Activated T-helper 1 cell treated with Interleukin-2 at 50 U/mL for 16 hours (primary cell): ENCODE data around the gene CD151.

Experiments used
- DNase-seq: peaks from one replicate; pipeline ENCODE4 v3.0.0-alpha.2; 2020; ENCODE audit warnings: low read depth

The CD151 gene

DNA sequence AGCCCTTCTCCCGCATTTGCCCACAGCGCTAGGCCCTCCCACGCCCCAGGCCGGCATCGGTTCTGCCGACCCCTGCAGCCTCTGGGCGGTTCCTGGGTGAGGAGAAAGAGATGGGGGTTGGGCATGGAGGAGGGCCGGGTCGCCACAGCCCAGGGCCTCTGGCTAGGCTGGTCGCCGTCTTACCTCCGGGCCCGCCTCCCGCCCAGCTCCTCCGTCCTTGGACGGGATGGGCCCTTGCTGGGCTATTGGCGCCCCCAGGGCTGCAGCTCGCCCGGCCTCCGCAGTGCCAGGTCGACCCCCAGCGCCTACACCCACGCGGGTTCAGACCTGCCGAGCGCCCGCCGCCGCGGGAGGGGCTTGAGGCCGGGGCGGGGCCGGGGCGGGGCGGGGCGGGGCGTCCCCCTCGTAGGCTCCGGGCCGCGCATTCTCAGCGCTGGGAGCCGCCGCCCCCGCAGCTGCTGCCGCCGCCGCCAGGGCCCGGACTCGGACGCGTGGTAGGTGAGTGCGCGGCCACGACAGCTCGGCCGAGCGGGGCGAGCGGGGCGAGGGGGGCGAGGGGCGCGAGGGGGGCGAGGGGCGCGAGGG lies at the start of gene CD151:
CD151 (plus strand) TSS at position 424 of the 585 bp plus-strand sequence. CDS start 3,118 bp downstream, outside the sequence.
- DNase-seq = no peak

DNA sequence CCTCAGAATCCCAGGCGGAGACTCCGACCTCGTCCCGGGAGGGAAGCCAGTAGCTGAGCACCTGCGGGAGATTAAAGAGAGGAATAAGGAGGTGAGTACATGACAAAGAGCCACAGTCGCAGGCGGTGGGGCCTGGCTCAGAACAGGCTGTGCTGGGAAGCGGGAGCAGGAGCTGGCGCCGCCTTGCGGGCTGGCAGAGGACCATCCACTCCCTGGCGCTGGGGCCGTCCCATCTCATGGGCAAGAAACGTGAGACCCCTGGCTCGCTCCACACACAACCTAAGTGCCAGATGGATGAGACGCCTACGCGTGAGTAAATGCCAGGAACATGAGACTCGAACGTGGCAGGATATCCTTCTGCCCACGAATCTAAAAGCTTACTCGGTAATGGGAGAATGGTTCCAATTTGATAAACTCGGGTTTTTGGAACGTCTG lies 49.2 kb upstream of the CD151 start:
- DNase-seq = no peak

DNA sequence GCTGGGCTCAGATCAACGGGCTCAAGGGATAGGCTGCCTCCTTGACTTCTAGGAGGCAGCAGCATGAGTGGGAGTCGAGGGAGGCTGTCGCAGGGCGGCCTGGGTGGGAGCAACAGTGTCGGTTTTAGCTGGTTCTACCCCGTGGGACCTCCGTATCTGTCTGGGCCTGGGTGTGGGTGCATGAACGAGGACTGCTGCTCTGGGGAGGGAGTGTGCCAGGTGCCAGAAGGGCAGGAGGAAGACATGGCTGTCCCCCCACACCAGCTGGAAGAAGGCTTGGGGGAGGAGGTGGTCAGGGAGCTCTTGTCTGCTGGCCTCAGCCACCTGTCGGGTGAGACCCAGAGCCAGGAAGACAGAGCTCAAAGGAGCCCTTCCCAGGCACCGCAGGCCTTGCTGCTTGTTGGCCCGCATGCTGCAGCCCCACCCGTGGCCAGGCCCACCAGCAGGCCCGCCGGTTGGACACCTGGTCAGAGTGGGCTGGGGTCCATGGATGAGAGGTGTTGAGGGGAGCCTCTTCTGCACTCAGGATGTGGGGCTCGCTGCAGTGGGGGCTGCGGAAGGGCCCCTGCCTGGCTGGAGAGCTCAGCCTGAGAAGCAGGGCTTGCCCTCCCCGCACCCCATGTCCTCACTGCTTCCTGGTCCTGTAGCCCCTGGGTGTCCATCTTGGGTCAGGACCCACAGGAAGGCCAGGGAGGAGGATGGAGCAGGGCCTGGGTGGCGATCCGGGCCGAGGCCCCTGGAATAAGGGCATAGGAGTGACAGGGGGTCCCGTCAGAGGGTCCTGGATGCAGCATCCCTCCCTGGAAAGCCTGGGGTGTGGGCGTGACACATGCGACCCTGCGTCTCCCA lies 46.3 kb upstream of the CD151 start:
- no peak for DNase-seq

DNA sequence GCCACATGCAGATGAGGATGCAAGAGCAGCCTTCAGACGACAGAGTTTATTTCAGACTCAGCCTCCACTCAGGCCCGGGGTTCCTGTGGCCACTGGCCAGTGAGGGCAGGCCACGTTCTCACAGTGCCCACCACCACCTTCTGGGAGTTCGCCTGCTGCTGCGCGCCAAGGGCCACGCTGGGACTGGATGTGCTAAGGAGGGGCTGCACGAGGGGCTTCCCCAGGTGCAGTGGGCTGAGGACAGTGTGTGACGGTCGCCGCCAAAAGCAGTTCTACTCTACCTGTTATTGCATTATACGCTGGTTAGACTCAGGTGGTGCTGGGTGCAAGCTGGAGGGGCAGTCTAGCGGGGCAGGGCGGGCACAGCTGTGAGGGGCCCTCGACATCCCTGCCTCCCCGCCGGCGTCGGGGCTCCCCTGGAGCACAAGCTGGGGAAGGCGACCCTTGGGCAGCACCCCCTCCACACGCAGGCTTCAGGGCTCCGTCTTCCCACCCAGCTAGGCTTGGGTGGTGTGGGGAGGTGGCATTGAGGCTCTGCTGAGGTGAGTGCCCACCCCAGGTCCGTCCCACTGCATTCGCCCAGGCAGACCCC lies 45.6 kb upstream of the CD151 start:
- DNase-seq = no peak

DNA sequence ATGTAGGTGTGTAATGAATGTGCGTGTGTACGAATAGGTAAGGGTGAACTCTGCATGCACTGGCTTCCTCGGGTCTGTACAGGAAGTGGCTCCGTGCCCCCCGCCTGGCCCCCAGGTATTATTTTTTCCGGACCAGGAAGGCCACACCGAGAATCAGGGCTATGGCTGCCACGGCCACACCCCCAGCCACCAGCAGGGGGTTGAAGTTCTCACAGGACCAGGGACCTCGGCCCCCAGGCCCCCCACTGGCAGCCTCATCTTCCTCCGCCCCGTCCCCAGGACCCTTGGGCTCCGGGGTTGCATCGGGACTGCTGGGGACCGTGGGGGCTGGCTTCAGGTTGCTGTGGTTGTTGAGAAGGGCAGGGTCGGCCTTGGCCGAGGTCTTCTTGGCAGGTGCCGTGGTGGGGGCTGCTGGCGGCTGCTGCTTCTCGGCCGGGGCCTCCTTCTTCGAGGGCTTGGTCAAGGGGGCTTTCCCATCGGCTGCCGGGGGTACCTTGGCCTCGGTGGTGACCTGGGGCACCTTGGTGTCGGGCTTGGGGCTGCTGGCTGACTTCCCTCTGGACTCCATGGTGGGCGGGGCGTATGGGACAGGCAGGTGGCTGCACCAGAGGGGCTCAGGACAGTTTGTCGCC lies 44.6 kb upstream of the CD151 start:
- DNase-seq = no peak

DNA sequence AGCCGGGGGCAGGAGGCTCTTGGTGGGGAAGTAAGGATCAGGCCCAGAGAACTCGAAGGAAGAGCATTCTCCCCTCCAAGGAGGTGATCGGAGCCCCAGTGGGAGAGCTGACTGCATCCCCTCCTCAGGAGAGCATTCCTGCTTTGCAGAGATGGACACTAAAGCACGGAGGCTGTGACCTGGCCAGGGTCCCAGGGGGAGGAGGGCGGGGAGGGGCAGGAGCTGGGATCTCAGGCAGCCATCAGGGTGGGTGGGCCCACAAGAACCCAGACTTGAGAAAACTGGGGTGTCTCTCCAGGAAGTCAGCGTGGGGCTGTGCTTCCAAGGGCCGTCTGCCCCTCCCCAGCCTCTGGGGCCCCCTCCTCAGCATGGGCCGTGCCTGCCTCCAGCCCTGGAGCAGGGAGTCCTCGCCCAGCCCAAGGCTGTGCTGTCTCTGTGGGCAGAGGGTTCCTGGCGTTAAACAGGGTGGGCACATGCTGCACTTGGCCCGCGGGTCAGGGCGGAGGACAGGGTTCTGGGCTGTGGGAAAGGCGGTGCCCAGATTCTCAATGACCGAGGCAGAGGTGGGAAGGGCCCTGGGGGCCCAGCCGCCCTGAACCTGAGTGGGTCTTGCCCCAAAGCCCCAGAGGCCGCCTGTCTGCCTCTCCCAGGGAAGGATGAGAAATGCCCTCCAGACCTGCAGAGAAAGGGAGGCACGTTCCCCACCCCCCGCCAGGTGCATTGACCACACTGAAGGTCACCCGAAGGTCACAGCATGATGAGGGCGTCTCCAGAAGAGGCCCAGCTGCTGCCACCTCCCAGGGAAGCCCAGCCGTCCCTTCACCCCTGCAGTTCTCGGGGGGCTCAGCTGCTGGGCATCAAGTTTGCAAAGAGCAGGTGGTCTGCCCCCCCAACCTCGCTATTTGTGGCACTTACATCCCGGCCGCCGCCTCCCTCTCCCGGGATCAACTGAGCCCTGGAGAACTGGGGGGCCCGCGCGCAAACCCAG lies 43.5 kb upstream of the CD151 start:
- no peak for DNase-seq

DNA sequence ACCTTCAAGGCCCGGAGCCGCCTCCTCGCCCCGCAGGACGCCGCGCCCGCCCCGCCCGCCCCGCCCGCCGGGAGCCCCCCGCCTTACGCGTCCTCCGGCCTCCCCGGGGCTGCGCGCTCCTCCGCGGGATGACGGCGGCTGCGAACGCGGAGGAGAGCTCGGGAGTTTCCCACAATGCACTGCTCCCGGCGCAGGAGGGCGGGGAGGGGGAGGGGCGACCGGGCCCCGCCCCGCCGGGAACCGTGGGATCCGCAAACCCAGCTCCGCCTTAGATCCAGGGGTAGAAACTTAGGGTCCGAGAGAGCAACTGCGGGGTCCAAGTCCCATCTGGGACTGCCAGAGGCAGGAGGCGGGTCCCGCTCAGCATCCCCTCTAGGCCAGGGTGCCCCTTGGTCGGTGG lies 42.8 kb upstream of the CD151 start, which contains the start of gene CEND1:
CEND1 (minus strand) TSS at position 148 of the 400 bp plus-strand sequence. CDS start 1,514 bp downstream, outside the sequence.
- no peak for DNase-seq

DNA sequence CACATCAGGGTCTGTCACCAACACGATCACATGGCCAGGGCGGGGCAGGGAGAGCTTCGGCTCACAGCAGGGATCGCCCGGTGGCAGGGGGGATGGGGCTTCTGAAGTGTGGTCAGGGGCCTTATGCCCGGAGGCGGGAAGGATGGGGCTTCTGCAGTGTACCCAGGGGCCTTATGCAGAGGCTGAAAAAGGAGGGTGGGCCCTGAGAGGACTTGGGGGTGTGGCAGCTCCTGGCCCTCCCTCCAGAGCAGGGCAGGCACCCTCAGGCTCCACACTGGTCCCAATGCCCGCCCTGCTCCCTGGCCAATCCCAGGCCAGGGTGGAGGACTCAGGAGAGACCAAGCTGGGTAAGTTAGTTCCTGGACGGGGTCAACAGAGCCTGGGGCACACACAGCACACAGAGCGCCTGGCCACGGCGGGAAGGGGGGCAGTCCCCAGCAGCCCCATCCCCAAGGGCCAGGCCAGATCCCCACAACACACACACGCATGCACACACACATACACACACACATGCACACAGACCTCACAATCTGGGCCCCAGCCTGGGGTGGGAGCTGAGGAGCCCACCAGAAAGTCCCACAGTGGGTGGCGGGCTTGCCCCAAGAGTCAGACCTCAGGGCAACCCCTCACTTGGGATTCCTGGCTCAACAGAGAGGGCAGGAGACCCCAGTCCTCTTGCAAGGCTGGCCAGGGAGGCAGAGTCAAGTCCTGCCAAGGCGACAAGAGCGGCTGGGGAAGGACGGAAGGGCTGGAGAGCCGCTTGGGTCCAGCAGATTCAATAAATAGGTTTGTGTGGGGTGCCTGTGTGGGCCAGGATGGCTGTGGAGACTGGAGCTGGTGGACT lies 41.8 kb upstream of the CD151 start:
- no peak for DNase-seq

DNA sequence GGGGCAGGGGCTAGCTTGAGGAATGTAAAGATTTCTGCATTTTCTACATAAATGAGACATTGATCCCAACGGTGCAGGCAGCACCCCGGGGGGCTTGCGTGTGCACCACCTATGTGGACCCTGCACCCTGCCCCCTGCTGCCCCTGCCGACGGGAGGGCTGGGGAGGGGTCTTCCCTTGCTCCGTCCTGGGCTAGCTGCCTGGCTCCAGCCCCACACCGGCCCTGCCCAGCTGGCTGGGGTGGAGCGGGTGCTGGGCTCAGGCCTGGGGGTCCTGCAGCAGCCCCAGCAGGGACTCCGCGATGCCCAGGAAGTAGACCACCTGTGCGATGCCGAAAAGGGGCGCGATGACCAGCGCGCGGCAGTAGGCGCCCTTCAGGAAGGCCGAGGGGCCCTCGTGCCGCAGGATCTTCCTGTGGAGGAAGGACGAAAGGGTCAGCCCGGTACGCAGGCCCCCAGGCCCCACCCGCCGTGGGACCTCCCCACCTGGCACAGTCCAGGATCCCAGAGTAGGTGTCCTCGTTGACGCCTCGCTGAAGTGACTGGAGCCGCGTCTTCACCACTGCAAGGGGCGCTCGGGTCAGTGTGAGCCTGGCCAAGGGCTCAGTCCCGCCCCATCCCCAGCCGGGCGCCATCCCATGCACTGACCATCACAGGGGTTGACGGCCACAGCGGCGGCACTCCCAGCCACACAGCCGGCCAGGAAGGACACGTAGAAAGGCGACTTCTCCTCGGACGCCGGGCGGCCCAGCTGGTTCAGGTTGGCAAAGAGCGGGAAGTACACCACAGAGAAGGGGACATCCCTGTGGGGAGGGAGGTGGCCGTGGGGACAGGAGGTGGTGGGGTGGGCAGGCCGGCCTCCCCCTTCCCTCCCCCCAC lies 40.9 kb upstream of the CD151 start:
- DNase-seq = no peak

DNA sequence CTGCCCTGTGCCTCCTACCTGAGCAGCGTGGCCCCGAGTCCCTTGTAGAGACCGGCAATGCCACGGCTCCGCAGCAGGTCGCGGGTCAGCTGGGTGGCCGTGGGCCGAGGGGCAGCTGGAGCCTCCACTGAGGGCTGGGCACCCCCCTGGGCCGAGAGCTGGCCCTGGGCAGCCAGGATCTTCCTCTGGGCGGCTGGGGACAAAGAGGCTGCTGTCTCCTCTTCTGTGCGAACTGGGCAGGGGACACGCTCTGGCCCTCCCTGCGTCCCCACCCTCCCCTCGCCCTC lies 40.3 kb upstream of the CD151 start:
- DNase-seq = no peak

DNA sequence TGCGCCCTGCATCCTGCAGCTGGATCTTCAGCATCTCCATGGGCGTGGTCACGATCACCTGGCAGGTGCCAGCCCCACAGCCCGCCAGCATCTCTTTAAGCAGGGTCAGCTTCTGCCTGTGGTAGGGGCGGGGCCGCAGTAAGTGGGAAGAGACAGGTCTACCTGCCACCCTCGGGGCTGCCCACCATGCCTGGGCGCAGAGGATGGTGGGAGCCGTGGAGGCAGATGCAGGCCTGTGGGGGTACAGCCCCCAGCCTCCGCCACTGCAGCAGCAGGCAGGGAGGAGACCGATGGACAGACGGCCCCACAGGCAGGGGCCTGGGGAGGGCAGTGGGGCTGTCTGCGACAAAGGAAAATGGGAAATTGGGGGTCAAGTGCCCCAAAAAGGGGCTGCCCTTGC lies 39.9 kb upstream of the CD151 start:
- DNase-seq = no peak

DNA sequence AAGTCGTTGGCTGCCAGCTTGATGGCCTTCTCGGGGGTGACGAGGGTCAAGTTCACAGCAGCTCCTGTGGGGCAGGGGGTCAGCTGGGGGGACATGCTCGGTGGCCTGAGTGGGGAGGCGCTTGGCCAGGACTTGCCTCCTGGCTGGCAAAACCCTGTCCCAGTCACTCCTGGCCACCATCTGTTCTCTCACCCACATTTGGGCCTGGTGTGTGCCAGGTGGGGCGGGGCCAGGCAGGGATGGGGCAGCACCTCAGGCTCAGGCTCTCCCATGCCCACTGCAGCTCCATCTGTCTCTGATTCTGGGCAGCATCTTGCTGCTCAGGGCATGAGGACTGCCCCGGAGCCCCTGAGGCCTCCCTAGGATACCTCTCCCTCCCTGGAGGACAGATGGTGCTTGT lies 39.2 kb upstream of the CD151 start:
- DNase-seq = no peak

DNA sequence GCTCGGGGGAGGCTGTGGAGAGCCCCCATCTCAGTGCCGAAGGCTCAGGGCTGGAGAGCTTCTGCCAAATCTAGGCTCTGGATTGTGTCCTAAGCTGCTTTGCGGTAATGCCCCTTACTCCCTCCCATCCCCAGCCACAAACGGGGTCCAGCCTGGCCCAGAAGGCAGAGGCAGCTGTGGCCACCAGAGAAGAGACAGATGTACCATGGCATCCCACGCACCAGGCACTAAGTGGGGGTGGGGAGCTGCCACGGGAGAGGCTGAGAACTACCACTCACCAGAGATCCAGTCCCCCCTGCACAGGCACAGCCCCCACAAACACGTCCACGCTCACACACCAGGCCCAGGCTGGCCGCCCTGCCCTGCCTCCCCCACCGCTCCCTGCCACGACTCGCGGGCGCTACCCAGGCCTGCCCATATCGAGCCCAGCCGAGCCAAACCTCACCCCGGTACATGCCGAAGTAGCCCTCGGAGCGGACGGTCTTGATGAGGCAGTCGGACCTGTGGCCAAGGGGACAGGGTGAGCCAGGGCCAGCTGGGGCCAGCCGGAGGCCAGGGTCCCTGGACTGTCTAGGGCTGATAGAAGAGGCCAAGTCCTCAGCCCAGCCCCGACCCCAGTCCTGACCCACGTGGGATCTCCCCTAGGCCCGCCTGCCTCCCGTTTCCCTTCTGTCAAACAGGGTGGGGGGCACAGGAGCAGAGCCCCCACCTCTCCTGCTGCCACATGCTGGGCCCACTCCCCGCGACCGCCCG lies 38.6 kb upstream of the CD151 start:
- DNase-seq = no peak

DNA sequence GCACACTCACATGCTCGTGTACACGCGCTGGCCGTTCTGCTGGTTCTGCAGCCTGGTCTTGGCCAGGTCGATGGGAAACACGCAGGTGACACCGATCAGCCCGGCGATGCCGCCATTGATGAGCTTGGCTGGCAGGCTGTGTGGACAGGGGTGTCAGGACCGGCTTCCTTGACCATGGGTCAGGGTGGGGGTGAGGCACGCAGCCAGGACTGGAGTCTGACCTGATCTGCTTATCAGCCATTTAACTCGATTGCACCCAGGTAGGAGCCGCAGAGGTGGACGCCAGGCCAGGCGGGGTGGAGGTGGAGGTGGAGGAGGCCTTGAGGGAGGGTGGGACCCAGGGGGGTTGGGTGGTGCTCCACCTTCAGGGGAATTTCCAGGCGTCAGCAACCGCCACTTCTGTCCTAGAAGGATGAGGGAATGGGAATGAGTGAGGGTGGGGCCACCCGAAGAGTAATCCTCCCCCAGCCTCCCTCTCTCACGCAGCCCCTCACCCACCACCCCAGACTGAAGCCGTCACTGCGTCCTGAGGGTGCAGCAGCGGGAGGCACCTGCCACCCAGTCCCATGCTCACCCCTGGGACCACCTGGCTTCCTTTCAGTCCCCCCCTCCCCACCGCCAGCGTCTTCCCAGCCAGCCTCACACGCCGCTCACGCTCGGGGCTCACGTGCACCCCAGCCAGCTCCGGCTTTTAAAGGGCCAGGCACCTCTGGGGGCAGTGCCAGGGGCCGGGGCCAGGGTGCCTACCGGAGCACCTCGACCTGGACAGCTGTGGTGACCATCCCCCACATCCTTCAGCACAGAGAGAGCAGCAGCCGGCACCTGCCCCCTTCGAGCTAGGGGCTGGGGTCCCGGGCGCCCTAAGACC lies 37.8 kb upstream of the CD151 start:
- DNase-seq = no peak

DNA sequence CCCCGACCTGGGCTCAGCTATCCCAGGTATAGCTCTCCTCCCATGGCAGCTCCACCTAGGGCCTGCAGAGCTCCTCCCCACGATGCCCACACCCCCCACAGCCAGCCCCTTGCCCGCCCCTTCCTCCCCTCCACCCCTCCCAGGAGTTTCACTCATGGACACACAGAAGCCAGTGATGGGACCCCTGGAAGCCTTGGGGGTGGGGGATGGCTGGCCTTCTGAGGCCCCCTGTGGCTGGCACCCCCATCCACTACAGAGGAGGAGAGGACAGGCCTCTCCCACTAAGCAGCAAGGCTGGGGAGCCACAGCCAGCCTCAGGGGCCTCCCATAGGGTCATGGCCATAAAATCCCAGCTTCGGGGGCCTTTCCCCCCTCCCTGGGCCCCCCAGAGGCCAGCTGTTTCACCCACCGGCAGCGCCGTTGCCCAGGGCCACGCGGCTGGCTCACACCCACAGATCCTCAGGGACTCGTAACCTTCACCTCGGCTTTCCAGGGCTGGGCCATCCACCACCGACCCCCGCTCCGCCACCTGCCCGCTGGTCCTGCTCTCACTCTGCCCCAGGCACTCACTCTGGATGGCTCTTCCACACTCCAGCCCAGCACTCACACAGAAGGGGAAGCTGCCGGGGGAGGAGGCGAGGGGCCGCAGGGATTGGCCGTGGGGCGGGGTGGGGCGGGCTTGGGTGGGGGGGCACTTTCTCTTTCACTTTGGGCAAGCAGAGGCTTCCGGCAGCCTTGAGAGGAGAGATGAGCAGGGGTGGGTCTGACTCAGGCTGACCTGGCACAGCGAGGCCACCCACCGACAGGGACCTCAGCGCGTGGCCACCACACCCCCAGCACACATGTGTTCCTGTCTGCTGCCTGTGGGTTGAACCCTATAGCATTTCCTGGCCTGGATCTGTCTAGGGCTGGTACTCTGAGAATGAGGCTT lies 36.9 kb upstream of the CD151 start:
- peak; percentile 64 for DNase-seq

DNA sequence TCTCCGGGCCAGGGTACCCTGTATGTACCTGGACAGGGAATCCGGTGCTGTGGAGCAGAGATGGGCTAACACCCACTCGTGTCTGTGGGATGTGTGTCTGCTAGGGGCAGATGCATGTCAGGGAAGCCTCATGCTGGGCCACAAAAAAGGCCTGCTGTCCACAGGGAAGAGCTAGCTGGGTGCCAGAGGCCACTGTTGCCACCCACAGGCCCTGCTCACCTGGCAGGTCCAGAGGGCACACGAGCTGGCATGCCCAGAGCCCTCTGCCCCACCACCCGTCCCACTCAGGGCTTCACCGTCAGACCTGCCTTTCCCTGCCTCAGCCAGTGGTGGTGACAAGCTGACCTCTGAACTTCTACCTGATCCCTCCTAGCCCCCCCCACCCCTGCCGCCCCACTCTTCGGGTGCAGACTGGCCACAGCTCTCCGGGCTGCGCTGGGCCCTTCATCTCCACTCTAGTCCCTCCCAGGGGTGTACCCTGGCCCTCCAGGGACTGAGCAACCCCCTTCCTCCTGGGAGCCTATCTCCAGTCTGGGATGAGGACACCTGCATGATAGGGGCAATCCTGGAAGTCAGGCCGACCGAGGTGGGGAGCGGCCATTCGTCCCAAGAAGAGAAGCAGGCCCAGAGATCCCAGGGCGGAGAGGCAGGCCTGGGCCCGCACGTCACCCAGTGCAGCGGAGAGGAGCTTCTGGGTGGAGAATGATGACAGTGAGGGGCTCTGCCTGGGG lies 36.0 kb upstream of the CD151 start:
- no peak for DNase-seq
